K562 (cell line): Measurements from ENCODE around the gene CFAP410. TPM values are rescaled to one million over a fixed set of nuclear protein-coding genes. Genes with fewer than 3 reads are reported as not detected.

Source experiments
- ATAC-seq: fragments of 200-7000 bp; cut with Tn5 transposase; 3 replicates; pipeline ENCODE4 v1.9.1; 2020; ENCODE audit warnings: moderate library complexity
- BruUV-seq: library from RNA; stranded (reverse); fragments of 400-500 nt; replicated peaks from 2 replicates; lab custom pipeline; 2021; lab: Mats Ljungman, UMichigan
- CTCF ChIA-PET: fragments of 300-600 bp; formaldehyde crosslinking; extraction: SDS; loops from one replicate; lab custom pipeline; 2021; ENCODE audit warnings: low intra/inter-chr PET ratio; lab: Yijun Ruan, JAX
- POLR2A ChIA-PET: fragments of 300-600, 350-650 bp; sonication (Branson Sonifier 250); formaldehyde crosslinking; extraction: SDS; loops from one replicate; lab custom pipeline; 2021; ENCODE audit warnings: antibody characterized with exemption, inconsistent platforms; lab: Yijun Ruan, JAX
- DNase-seq, 4 experiments: peaks; one replicate each; pipeline versions ENCODE4 v3.0.0 to v3.0.0-alpha.2; 2011 to 2018; ENCODE audit warnings: low spot score in 3 of 4, mixed read lengths in 3 of 4; ENCODE audit errors: extremely low read depth in 1 of 4
- FAIRE-seq: peaks from 2 replicates; lab custom pipeline; 2011; peaks lifted over from hg19 to GRCh38; lab: Jason Lieb, UNC
- H2AFZ ChIP-seq: 2 replicates; pipeline ENCODE4 v1.6.0; 2011; ENCODE audit warnings: low read depth, low read length, control low read depth, inconsistent platforms
- H3K27ac ChIP-seq: fragments of 200-600 bp; 3 replicates; pipeline ENCODE4 v1.8.0; 2011; ENCODE audit warnings: low read depth, mild to moderate bottlenecking, control low read depth, inconsistent platforms, low read length, moderate library complexity, mixed read lengths; ENCODE audit errors: extremely low read depth
- H3K27me3 ChIP-seq, 2 experiments: fragments of 300-600 bp in 1 of 2; 2 replicates in 1 of 2; 3 replicates in 1 of 2; pipeline versions ENCODE4 v1.6.0 to v1.8.0; 2011; ENCODE audit warnings: inconsistent platforms in 2 of 2, low read length in 2 of 2, mild to moderate bottlenecking in 1 of 2, mixed read lengths in 1 of 2, moderate library complexity in 1 of 2; ENCODE audit not compliant: control insufficient read depth in 2 of 2, insufficient read depth in 2 of 2
- H3K36me3 ChIP-seq: fragments of 300-600 bp; 3 replicates; pipeline ENCODE4 v1.8.0; 2011; ENCODE audit warnings: mild to moderate bottlenecking, low read length, inconsistent platforms; ENCODE audit not compliant: control insufficient read depth, insufficient read depth
- H3K4me1 ChIP-seq, 2 experiments: fragments of 200-600 bp in 1 of 2; replicated peaks in 1 of 2; 2 replicates in 1 of 2; 3 replicates in 1 of 2; pipeline versions ENCODE4 v1.5.1 to v1.8.0; 2011; ENCODE audit warnings: inconsistent platforms in 2 of 2, low read length in 2 of 2, mild to moderate bottlenecking in 1 of 2, mixed read lengths in 1 of 2, moderate library complexity in 1 of 2; ENCODE audit not compliant: control insufficient read depth in 2 of 2, insufficient read depth in 2 of 2
- H3K4me2 ChIP-seq: 2 replicates; pipeline ENCODE4 v1.6.1; 2011; ENCODE audit warnings: low read length, control low read depth, inconsistent platforms, mixed read lengths; ENCODE audit not compliant: insufficient read depth
- H3K4me3 ChIP-seq: fragments of 200-600 bp; sonication (generic), shearing (Covaris generic); 2 replicates; pipeline ENCODE4 v1.5.1; 2016; ENCODE audit warnings: control low read depth, inconsistent platforms
- H3K79me2 ChIP-seq: fragments of 200-600 bp; 3 replicates; pipeline ENCODE4 v1.8.0; 2011; ENCODE audit warnings: low read length, inconsistent platforms; ENCODE audit not compliant: control insufficient read depth, insufficient read depth
- H3K9ac ChIP-seq, 2 experiments: 2 replicates each; pipeline versions ENCODE4 v1.6.0 to v1.6.1; 2011; ENCODE audit warnings: low read depth in 2 of 2, low read length in 2 of 2, control low read depth in 1 of 2, inconsistent platforms in 1 of 2, mild to moderate bottlenecking in 1 of 2, mixed read lengths in 1 of 2; ENCODE audit not compliant: insufficient read depth in 1 of 2
- H3K9me1 ChIP-seq: one replicate; pipeline ENCODE4 v1.6.0; 2011; ENCODE audit warnings: inconsistent platforms, mild to moderate bottlenecking, low read length, moderate library complexity; ENCODE audit not compliant: control insufficient read depth, insufficient read depth
- H3K9me3 ChIP-seq: replicated peaks from 2 replicates; pipeline ENCODE4 v1.5.1; 2011; ENCODE audit warnings: low read depth, low read length, inconsistent platforms; ENCODE audit not compliant: control insufficient read depth, insufficient read depth
- H4K20me1 ChIP-seq: replicated peaks from 2 replicates; pipeline ENCODE4 v1.6.1; 2011; ENCODE audit warnings: low read length, inconsistent platforms, mixed read lengths; ENCODE audit not compliant: control insufficient read depth, insufficient read depth
- EWSR1 ChIP-seq: fragments of 450-650 bp; IDR thresholded peaks from 2 replicates; pipeline ENCODE4 v1.6.1; 2018; ENCODE audit warnings: borderline replicate concordance, mild to moderate bottlenecking, low read depth, moderate library complexity; ENCODE audit not compliant: partially characterized antibody
- MIER1 ChIP-seq: fragments of 450-650 bp; IDR thresholded peaks from 2 replicates; pipeline ENCODE4 v1.6.1; 2016; ENCODE audit warnings: antibody characterized with exemption, mild to moderate bottlenecking, low read depth
- NFIX ChIP-seq: fragments of 250-450 bp; sonication (Bioruptor Pico); IDR thresholded peaks from 2 replicates; pipeline ENCODE4 v1.4.0; 2020; ENCODE audit warnings: low read depth, mild to moderate bottlenecking, moderate library complexity
- U2AF2 ChIP-seq: fragments of 200-400 bp; formaldehyde crosslinking; optimal IDR thresholded peaks from 2 replicates; pipeline ENCODE3; 2017; ENCODE audit warnings: low read depth, mild to moderate bottlenecking, low read length
- YY1 ChIP-seq, 3 experiments: IDR thresholded peaks; 2 replicates each; pipeline ENCODE4 v1.6.1; 2011; ENCODE audit warnings: low read length in 2 of 3, mild to moderate bottlenecking in 2 of 3, moderate library complexity in 2 of 3, borderline replicate concordance in 1 of 3, control low read depth in 1 of 3, low read depth in 1 of 3; ENCODE audit not compliant: insufficient read depth in 3 of 3, insufficient replicate concordance in 2 of 3, control insufficient read depth in 1 of 3, insufficient read length in 1 of 3; ENCODE audit errors: extremely low read depth in 1 of 3
- ZBTB40 ChIP-seq, 2 experiments: fragments of 450-650 bp in 1 of 2; sonication (generic) in 1 of 2; formaldehyde crosslinking in 1 of 2; IDR thresholded peaks; 2 replicates each; pipeline versions ENCODE4 v1.7.1 to v1.9.0; 2016 to 2022; ENCODE audit warnings: inconsistent platforms in 1 of 2, mild to moderate bottlenecking in 1 of 2, missing genetic modification reagents in 1 of 2
- ZFP30 ChIP-seq: fragments of 250-450 bp; sonication (Bioruptor Pico); IDR thresholded peaks from 2 replicates; pipeline ENCODE4 v1.8.0; 2022; ENCODE audit warnings: moderate library complexity, mild to moderate bottlenecking, inconsistent platforms, borderline replicate concordance
- ZNF707 ChIP-seq: fragments of 250-450 bp; sonication (Bioruptor Pico); conservative IDR thresholded peaks from 2 replicates; pipeline ENCODE4 v1.8.0; 2022; ENCODE audit warnings: inconsistent platforms, mild to moderate bottlenecking, moderate library complexity
- ZSCAN32 ChIP-seq: fragments of 450-650 bp; formaldehyde crosslinking; IDR thresholded peaks from 2 replicates; pipeline ENCODE4 v1.4.0; 2020; ENCODE audit warnings: mild to moderate bottlenecking, moderate library complexity
- WGBS: fragments of 100-300 bp; shearing (Covaris generic); methylation state at CpG from one replicate; pipeline ENCODE4 v1.1.6; 2016; ENCODE audit warnings: low coverage, mixed read lengths; ENCODE audit not compliant: insufficient coverage; ENCODE audit errors: missing lambda C conversion rate; 5-methylcytosine and 5-hydroxymethylcytosine counted together
- in situ Hi-C: fragments of 300-500 bp; cut with MboI; formaldehyde crosslinking; loops from 4 replicates; pipeline ENCODE4 v1.15.0; 2018; ENCODE audit warnings: inconsistent platforms, mixed read lengths
- intact Hi-C: fragments of 100-400 bp; cut with micrococcal nuclease; formaldehyde crosslinking; loops from 2 replicates; pipeline ENCODE4 v1.14.2; 2022
- polyA plus RNA-seq, 8 experiments: library from polyadenylated mRNA; depleted of rRNA in 4 of 8; stranded (reverse) in 5 of 8; unstranded in 3 of 8; fragments of >200 nt; fragmentation: Nextera tagmentation in 2 of 8; fragmentation: Illumina TruSeq in 1 of 8; extraction: Ambion mirVana in 2 of 8; extraction: Trizol in 1 of 8; gene quantifications; 2 replicates each; pipeline versions ENCODE4 v1.2.1 to v1.2.3, GENCODE V29; 2011 to 2014; ENCODE audit warnings: inconsistent platforms in 1 of 8, missing spikeins in 1 of 8
- total RNA-seq, 7 experiments: library from RNA; depleted of rRNA in 6 of 7; stranded (reverse); fragments of >200 nt in 6 of 7; fragmentation: Illumina TruSeq in 2 of 7; extraction: Trizol in 2 of 7; gene quantifications; 2 replicates each; pipeline versions ENCODE4 v1.2.1 to v1.2.3, GENCODE V29; 2011 to 2021; ENCODE audit warnings: low replicate concordance in 1 of 7
- TF ChIP-seq, protein P1 (sequence below): fragments of 250-450 bp; sonication (Bioruptor Pico); IDR thresholded peaks from 2 replicates; pipeline ENCODE4 v1.5.0; 2021

The CFAP410 gene
- total and polyA plus RNA-seq, 9 of the 15 experiments (the other 6 are each of a cell fraction or from before 2014, with no cell fraction given) = 0.07 to 17.3 (median 2.3) TPM

- DNase-seq (no peak), FAIRE-seq (no peak), ATAC-seq (no peak)
- in situ Hi-C loops = loop anchor here (25.0 kb wide), 1 partner anchor 124 kb away; no protein-coding TSS in a partner anchor
- no peak overlapping the region for H3K4me3 ChIP-seq
- CTCF ChIA-PET = no interaction called here
- H2AFZ ChIP-seq = no peak overlapping the region
- no peaks in the 10 kb centered on the region for H3K79me2 ChIP-seq
- H4K20me1 ChIP-seq = peaks cover 24% of the 10 kb centered on the region
- H3K4me2 ChIP-seq = no peak overlapping the region
- H3K9ac ChIP-seq = no peak overlapping the region
- H3K36me3 ChIP-seq = no peaks in the 10 kb centered on the region
- no peak overlapping the region for H3K27ac ChIP-seq
- BruUV-seq = no TSS peak
- 9% methylated on average over 16 of the region's 21 CpGs for WGBS
- no peaks in the 10 kb centered on the region for H3K9me3 ChIP-seq
- peaks cover 0 to 45% of the 10 kb centered on the region in 2 experiments; a peak in 2 of 5 replicates for H3K4me1 ChIP-seq
- POLR2A ChIA-PET = interaction anchor here (1.2 to 1.6 kb wide), 2 partner anchors 10 to 11 kb away, joined by 3 to 5 read pairs; no protein-coding TSS in a partner anchor
- intact Hi-C loops = no loop called here
- no peaks in the 10 kb centered on the region for H3K9me1 ChIP-seq
- peaks cover 32 to 86% of the 10 kb centered on the region in 2 experiments; a peak in 4 of 5 replicates for H3K27me3 ChIP-seq
- TF ChIP-seq ZSCAN32 (no peak), NFIX (CRISPR knock-in tag) (no peak), ZNF707 (CRISPR knock-in tag) (no peak), MIER1 (no peak), YY1 (IDR thresholded peaks at IDR 0.05; ENCODE audit: borderline replicate concordance in 1 of 3, control insufficient read depth in 1 of 3, extremely low read depth in 1 of 3, insufficient read depth in 3 of 3, insufficient read length in 1 of 3, insufficient replicate concordance in 2 of 3, low read depth in 1 of 3, low read length in 2 of 3) (no peak), U2AF2 (no peak), ZFP30 (CRISPR knock-in tag) (no peak), EWSR1 (no peak), ZBTB40 (IDR thresholded peaks at IDR 0.05) (no peak), ZBTB40 (CRISPR knock-in tag; IDR thresholded peaks at IDR 0.05) (no peak)
- TF ChIP-seq, protein P1, sequence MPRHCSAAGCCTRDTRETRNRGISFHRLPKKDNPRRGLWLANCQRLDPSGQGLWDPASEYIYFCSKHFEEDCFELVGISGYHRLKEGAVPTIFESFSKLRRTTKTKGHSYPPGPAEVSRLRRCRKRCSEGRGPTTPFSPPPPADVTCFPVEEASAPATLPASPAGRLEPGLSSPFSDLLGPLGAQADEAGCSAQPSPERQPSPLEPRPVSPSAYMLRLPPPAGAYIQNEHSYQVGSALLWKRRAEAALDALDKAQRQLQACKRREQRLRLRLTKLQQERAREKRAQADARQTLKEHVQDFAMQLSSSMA (CRISPR knock-in tag) = no peak
These were observed 53.0 kb downstream of the CFAP410 start for GRCh38 chr21:44286086-44286715.
